ENCODE results near the gene NEK9.

DNA sequence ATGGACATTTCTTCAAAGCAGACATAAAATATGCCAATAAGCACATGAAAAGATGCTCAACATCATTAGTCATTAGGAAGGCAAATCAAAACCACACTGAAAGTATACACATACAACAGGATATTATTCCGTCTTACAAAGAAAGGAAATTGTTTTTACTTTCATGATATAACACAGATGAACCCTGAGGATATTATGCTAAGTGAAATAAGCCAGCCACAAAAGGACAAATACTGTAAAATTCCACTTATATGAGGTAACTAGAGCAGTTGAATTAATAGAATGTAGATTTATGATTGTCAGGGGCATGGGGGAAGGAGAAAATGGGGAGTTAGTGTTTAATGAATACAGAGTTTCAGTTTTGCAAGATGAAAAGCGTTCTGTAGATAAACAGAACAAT, 67.2 kb downstream of the NEK9 start:
- TF ChIP-seq ZNF274 (IDR thresholded peaks at IDR 0.05; ENCODE audit: insufficient read depth, insufficient read length) (no peak), BHLHE40 (IDR thresholded peaks at IDR 0.05; ENCODE audit: borderline replicate concordance in 1 of 2, low read depth in 2 of 2, low read length in 1 of 2) (no peak), RAD21 (IDR thresholded peaks at IDR 0.05; ENCODE audit: insufficient read depth, low read depth, low read length) (no peak), POLR2AphosphoS5 (IDR thresholded peaks at IDR 0.05; ENCODE audit: low read length) (no peak), POLR2A (IDR thresholded peaks at IDR 0.05; ENCODE audit: low read depth, low read length) (no peak), TARDBP (IDR thresholded peaks at IDR 0.05; ENCODE audit: borderline replicate concordance) (no peak), CHD4 (IDR thresholded peaks at IDR 0.05) (no peak), SIN3A (IDR thresholded peaks at IDR 0.05; ENCODE audit: low read depth, low read length) (no peak), NR2F1 (conservative IDR thresholded peaks at IDR 0.05) (no peak), TCF7 (IDR thresholded peaks at IDR 0.05; ENCODE audit: borderline replicate concordance) (no peak), BACH1 (IDR thresholded peaks at IDR 0.05; ENCODE audit: borderline replicate concordance) (no peak), FOXK2 (IDR thresholded peaks at IDR 0.05) (no peak), TAF1 (IDR thresholded peaks at IDR 0.05; ENCODE audit: borderline replicate concordance, low read depth, low read length) (no peak)
